GM23338 (cell line): ENCODE data around the gene PM20D1. TPM values are rescaled to one million over a fixed set of nuclear protein-coding genes. Genes with fewer than 3 reads are reported as not detected.
A peak's percentile ranks its signal among the peaks of the same experiment; 100 is the strongest.

Experiments
- ATAC-seq: fragments of 200-7000 bp; cut with Tn5 transposase; 3 replicates; pipeline ENCODE4 v1.9.1; 2020
- DNase-seq: peaks from one replicate; pipeline ENCODE4 v3.0.0-alpha.2; 2015; ENCODE audit warnings: low spot score
- H2AFZ ChIP-seq: fragments of 200-600 bp; sonication (generic); 2 replicates; pipeline ENCODE4 v1.8.0; 2016; ENCODE audit warnings: antibody characterized with exemption, mild to moderate bottlenecking, moderate library complexity
- H3F3A ChIP-seq: fragments of 200-600 bp; sonication (generic); replicated peaks from 2 replicates; pipeline ENCODE4 v1.8.0; 2017; ENCODE audit warnings: antibody characterized with exemption, mixed run types, low read depth
- H3K27ac ChIP-seq: fragments of 200-600 bp; sonication (generic); 2 replicates; pipeline ENCODE4 v1.6.1; 2016; ENCODE audit warnings: low read depth
- H3K27me3 ChIP-seq: fragments of 200-600 bp; sonication (generic); 2 replicates; pipeline ENCODE4 v1.8.0; 2016; ENCODE audit warnings: mild to moderate bottlenecking, mixed run types, moderate library complexity; ENCODE audit not compliant: insufficient read depth
- H3K36me3 ChIP-seq: fragments of 200-600 bp; sonication (generic); 2 replicates; pipeline ENCODE4 v1.8.0; 2016; ENCODE audit warnings: mild to moderate bottlenecking; ENCODE audit not compliant: insufficient read depth
- H3K4me1 ChIP-seq: fragments of 200-600 bp; sonication (generic); 2 replicates; pipeline ENCODE4 v1.8.0; 2016; ENCODE audit warnings: mild to moderate bottlenecking, moderate library complexity; ENCODE audit not compliant: insufficient read depth
- H3K4me2 ChIP-seq: fragments of 200-600 bp; sonication (generic); 2 replicates; pipeline ENCODE4 v1.7.1; 2017; ENCODE audit warnings: mixed run types
- H3K4me3 ChIP-seq: fragments of 200-600 bp; sonication (generic); 2 replicates; pipeline ENCODE4 v1.6.1; 2016; ENCODE audit warnings: mixed run types
- H3K79me2 ChIP-seq: fragments of 200-600 bp; sonication (generic); replicated peaks from 2 replicates; pipeline ENCODE4 v1.8.0; 2017; ENCODE audit warnings: mild to moderate bottlenecking; ENCODE audit not compliant: insufficient read depth
- H3K9me2 ChIP-seq: fragments of 200-600 bp; sonication (generic); 2 replicates; pipeline ENCODE4 v1.8.0; 2017; ENCODE audit not compliant: insufficient read depth
- H4K20me1 ChIP-seq: fragments of 200-600 bp; sonication (generic); replicated peaks from 2 replicates; pipeline ENCODE4 v1.8.0; 2017; ENCODE audit warnings: mild to moderate bottlenecking; ENCODE audit not compliant: insufficient read depth
- H3K27ac Mint-ChIP-seq: 2 replicates; pipeline ENCODE4 v1.8.0; 2020; ENCODE audit warnings: inconsistent platforms, mild to moderate bottlenecking, moderate library complexity, mixed read lengths
- H3K27me3 Mint-ChIP-seq: 3 replicates; pipeline ENCODE4 v1.8.0; 2022; ENCODE audit warnings: low read depth, mild to moderate bottlenecking, moderate library complexity, mixed read lengths, inconsistent platforms; ENCODE audit not compliant: insufficient read depth, poor library complexity
- H3K36me3 Mint-ChIP-seq: 3 replicates; pipeline ENCODE4 v1.8.0; 2021; ENCODE audit warnings: low read depth, mild to moderate bottlenecking, inconsistent platforms, moderate library complexity, mixed read lengths
- H3K4me1 Mint-ChIP-seq: 3 replicates; pipeline ENCODE4 v1.8.0; 2020; ENCODE audit warnings: mild to moderate bottlenecking, inconsistent platforms, mixed read lengths
- H3K4me3 Mint-ChIP-seq: 3 replicates; pipeline ENCODE4 v1.8.0; 2021; ENCODE audit warnings: moderate library complexity, mild to moderate bottlenecking, inconsistent platforms, mixed read lengths
- H3K9me3 Mint-ChIP-seq: 3 replicates; pipeline ENCODE4 v1.8.0; 2020; ENCODE audit warnings: moderate library complexity, mild to moderate bottlenecking, inconsistent platforms, mixed read lengths
- EZH2 ChIP-seq: fragments of 200-600 bp; sonication (generic); IDR thresholded peaks from one replicate; pipeline ENCODE4 v1.8.0; 2017; ENCODE audit warnings: antibody characterized with exemption, mild to moderate bottlenecking, low read depth; ENCODE audit not compliant: unreplicated experiment
- EZH2phosphoT487 ChIP-seq: fragments of 200-600 bp; sonication (generic); IDR thresholded peaks from one replicate; pipeline ENCODE4 v1.8.1; 2018; ENCODE audit warnings: antibody characterized with exemption; ENCODE audit not compliant: unreplicated experiment
- NANOG ChIP-seq: IDR thresholded peaks from 2 replicates; pipeline ENCODE4 v1.6.1; 2016; ENCODE audit warnings: antibody characterized with exemption, borderline replicate concordance
- POLR2AphosphoS5 ChIP-seq: IDR thresholded peaks from 2 replicates; pipeline ENCODE4 v1.6.1; 2016; ENCODE audit warnings: antibody characterized with exemption, low read depth
- ZNF331 ChIP-seq: fragments of 250-450 bp; sonication (Bioruptor Pico); IDR thresholded peaks from 2 replicates; pipeline ENCODE4 v1.5.0; 2020; ENCODE audit warnings: low read depth, mild to moderate bottlenecking, moderate library complexity
- polyA plus RNA-seq: library from polyadenylated mRNA; unstranded; fragments of >200 nt; fragmentation: Nextera tagmentation; extraction: Ambion mirVana; gene quantifications from 2 replicates; pipeline ENCODE4 v1.2.1, GENCODE V29; 2016
- total RNA-seq: library from RNA; depleted of rRNA; stranded (reverse); fragments of >200 nt; shearing (Covaris generic); gene quantifications from 2 replicates; pipeline ENCODE4 v1.2.3, GENCODE V29; 2014
- TF ChIP-seq, protein P1 (sequence below), 2 experiments: fragments of 200-600 bp in 1 of 2; sonication (generic) in 1 of 2; conservative IDR thresholded peaks; 2 replicates each; pipeline versions ENCODE4 v1.5.1 to v1.6.1; 2016 to 2017; ENCODE audit warnings: antibody characterized with exemption in 2 of 2, low read depth in 2 of 2, mild to moderate bottlenecking in 2 of 2, moderate library complexity in 1 of 2
- TF ChIP-seq, protein P2 (sequence below): IDR thresholded peaks from one replicate; pipeline ENCODE4 v1.6.1; 2018; ENCODE audit warnings: antibody characterized with exemption; ENCODE audit not compliant: unreplicated experiment

PM20D1 gene
- total and polyA plus RNA-seq, 2 experiments from 2014 or later, result 0.10 TPM; not detected in 1

DNA sequence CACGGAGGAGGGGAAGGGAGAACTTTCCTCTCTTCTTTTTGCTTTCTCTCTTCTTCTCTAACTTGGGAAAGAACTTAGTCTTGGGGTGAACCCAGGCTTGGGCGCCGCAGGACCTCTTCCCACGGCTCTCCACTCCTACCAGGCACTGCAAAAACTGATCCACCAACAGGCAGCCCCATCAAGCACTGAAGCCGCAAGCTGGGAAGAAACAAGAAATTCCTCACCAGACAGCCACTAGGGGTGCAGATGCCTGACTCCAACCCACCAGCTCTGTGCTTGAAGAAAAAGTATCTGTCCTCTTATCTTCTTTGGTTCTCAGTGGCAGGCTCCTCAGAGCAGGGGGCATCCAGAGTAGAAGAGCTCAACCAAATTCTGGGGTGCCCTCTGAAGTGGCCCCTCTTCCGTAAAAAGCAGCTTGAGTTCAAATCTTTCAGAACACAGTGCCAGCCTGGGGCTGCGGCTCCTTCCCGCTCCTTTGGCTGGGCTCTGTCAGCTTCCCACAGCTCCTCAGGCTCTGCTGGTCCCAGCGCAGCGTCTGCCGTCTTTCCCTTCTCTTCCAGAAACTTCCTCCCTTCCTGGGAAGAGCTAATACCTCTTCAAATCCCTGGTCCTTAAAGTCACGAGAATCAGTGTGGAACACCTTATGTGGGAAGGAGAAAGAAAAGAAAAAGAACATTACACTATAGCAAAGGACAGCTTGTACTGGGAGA is 39.3 kb downstream of the PM20D1 start:
- Histone ChIP-seq H3K79me2 (peaks cover 61% of the 10 kb centered on the region), H3K36me3 (no peaks in the 10 kb centered on the region; the same call in 1 of the 2 replicates), H4K20me1 (peaks cover 19% of the 10 kb centered on the region), H3K9me2 (no peaks in the 10 kb centered on the region), H3K4me2 (no peak overlapping the region), H2AFZ (no peak overlapping the region), H3K27me3 (peaks cover 6% of the 10 kb centered on the region; the same call in 1 of the 2 replicates), H3K27ac (no peak overlapping the region), H3F3A (no peaks in the 10 kb centered on the region), H3K4me1 (peaks cover 17% of the 10 kb centered on the region), H3K4me3 (no peak overlapping the region)
- Mint-ChIP-seq H3K9me3 (no peaks in the 10 kb centered on the region; the same call in 2 of the 3 replicates), H3K27ac (no peak overlapping the region; the same call in 1 of the 2 replicates), H3K27me3 (peaks cover 8% of the 10 kb centered on the region), H3K4me1 (peaks cover 31% of the 10 kb centered on the region), H3K36me3 (peaks cover 34% of the 10 kb centered on the region), H3K4me3 (no peak overlapping the region; the same call in 2 of the 3 replicates)
- peak; percentile 65 for DNase-seq
- TF ChIP-seq, protein P1, sequence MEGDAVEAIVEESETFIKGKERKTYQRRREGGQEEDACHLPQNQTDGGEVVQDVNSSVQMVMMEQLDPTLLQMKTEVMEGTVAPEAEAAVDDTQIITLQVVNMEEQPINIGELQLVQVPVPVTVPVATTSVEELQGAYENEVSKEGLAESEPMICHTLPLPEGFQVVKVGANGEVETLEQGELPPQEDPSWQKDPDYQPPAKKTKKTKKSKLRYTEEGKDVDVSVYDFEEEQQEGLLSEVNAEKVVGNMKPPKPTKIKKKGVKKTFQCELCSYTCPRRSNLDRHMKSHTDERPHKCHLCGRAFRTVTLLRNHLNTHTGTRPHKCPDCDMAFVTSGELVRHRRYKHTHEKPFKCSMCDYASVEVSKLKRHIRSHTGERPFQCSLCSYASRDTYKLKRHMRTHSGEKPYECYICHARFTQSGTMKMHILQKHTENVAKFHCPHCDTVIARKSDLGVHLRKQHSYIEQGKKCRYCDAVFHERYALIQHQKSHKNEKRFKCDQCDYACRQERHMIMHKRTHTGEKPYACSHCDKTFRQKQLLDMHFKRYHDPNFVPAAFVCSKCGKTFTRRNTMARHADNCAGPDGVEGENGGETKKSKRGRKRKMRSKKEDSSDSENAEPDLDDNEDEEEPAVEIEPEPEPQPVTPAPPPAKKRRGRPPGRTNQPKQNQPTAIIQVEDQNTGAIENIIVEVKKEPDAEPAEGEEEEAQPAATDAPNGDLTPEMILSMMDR (conservative IDR thresholded peaks at IDR 0.05; ENCODE audit: low read depth in 2 of 2), result peak; percentile 32 to 40; a peak in 3 of 4 replicates
- no peak for TF ChIP-seq EZH2phosphoT487
- ATAC-seq, result peak; percentile 5

DNA sequence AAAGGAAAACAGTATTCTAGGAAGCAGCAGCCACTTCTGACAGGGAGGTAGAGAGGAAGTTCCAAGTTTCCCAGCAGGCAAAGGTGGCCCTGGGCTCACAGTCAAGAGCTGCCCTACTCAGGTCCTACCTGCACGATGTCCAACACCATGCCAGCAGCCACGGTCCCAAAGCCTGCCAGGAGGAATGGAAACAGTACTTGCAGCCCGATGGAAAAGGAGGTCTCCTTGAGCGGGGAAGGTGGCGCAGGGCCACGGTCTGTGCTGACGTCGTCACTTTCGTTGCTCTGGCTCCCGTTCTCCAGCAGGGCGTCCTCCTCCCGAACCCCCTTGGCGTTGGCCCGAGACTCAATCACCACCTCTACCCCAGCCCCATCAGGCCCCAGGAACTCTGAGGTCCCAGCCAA is 40.0 kb downstream of the PM20D1 start:
- Mint-ChIP-seq H3K4me3 (no peak overlapping the region), H3K36me3 (peaks cover 34% of the 10 kb centered on the region), H3K9me3 (no peaks in the 10 kb centered on the region; the same call in 2 of the 3 replicates), H3K27ac (no peak overlapping the region), H3K4me1 (peaks cover 31% of the 10 kb centered on the region), H3K27me3 (peaks cover 8% of the 10 kb centered on the region)
- Histone ChIP-seq H3K27me3 (peaks cover 6% of the 10 kb centered on the region; the same call in 1 of the 2 replicates), H3K9me2 (no peaks in the 10 kb centered on the region), H3K4me1 (peaks cover 17% of the 10 kb centered on the region), H2AFZ (no peak overlapping the region), H3K27ac (no peak overlapping the region), H3F3A (no peaks in the 10 kb centered on the region), H3K79me2 (peaks cover 63% of the 10 kb centered on the region), H3K4me3 (no peak overlapping the region), H3K4me2 (no peak overlapping the region), H3K36me3 (no peaks in the 10 kb centered on the region; the same call in 1 of the 2 replicates), H4K20me1 (peaks cover 19% of the 10 kb centered on the region)
- TF ChIP-seq, protein P2, sequence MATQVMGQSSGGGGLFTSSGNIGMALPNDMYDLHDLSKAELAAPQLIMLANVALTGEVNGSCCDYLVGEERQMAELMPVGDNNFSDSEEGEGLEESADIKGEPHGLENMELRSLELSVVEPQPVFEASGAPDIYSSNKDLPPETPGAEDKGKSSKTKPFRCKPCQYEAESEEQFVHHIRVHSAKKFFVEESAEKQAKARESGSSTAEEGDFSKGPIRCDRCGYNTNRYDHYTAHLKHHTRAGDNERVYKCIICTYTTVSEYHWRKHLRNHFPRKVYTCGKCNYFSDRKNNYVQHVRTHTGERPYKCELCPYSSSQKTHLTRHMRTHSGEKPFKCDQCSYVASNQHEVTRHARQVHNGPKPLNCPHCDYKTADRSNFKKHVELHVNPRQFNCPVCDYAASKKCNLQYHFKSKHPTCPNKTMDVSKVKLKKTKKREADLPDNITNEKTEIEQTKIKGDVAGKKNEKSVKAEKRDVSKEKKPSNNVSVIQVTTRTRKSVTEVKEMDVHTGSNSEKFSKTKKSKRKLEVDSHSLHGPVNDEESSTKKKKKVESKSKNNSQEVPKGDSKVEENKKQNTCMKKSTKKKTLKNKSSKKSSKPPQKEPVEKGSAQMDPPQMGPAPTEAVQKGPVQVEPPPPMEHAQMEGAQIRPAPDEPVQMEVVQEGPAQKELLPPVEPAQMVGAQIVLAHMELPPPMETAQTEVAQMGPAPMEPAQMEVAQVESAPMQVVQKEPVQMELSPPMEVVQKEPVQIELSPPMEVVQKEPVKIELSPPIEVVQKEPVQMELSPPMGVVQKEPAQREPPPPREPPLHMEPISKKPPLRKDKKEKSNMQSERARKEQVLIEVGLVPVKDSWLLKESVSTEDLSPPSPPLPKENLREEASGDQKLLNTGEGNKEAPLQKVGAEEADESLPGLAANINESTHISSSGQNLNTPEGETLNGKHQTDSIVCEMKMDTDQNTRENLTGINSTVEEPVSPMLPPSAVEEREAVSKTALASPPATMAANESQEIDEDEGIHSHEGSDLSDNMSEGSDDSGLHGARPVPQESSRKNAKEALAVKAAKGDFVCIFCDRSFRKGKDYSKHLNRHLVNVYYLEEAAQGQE, result no peak
- no peak for TF ChIP-seq ZNF331 (CRISPR knock-in tag)
- TF ChIP-seq, protein P1 (conservative IDR thresholded peaks at IDR 0.05; ENCODE audit: low read depth in 2 of 2), result no peak
- no peak for TF ChIP-seq POLR2AphosphoS5
- TF ChIP-seq NANOG, result no peak
- no peak for TF ChIP-seq EZH2phosphoT487
- no peak for TF ChIP-seq EZH2
- DNase-seq (no peak), ATAC-seq (no peak)
